K562 (cell line): Measurements from ENCODE around the gene BPIFB6. TPM values are rescaled to one million over a fixed set of nuclear protein-coding genes. Genes with fewer than 3 reads are reported as not detected.

ENCODE experiments used
- EP400 ChIP-seq: fragments of 450-650 bp; IDR thresholded peaks from 2 replicates; pipeline ENCODE4 v1.6.1; 2017; ENCODE audit warnings: antibody characterized with exemption, mild to moderate bottlenecking, moderate library complexity
- JUN ChIP-seq, 2 experiments: sonication (generic) in 1 of 2; formaldehyde crosslinking in 1 of 2; IDR thresholded peaks; 2 replicates each; pipeline versions ENCODE4 v1.6.1 to v1.8.0; 2012 to 2022; ENCODE audit warnings: borderline replicate concordance in 2 of 2, mild to moderate bottlenecking in 2 of 2, improper control_type of control experiment in 1 of 2, low read depth in 1 of 2, low read length in 1 of 2, missing genetic modification reagents in 1 of 2
- KHSRP ChIP-seq: fragments of 450-650 bp; IDR thresholded peaks from 2 replicates; pipeline ENCODE4 v1.6.1; 2017
- NRF1 ChIP-seq, 2 experiments: fragments of 450-650 bp; IDR thresholded peaks in 1 of 2; conservative IDR thresholded peaks in 1 of 2; 2 replicates each; pipeline ENCODE4 v1.6.1; 2014; ENCODE audit warnings: mild to moderate bottlenecking in 2 of 2
- OTX1 ChIP-seq: fragments of 450-650 bp; formaldehyde crosslinking; IDR thresholded peaks from 2 replicates; pipeline ENCODE4 v1.4.0; 2022; ENCODE audit warnings: mild to moderate bottlenecking
- PML ChIP-seq: IDR thresholded peaks from 2 replicates; pipeline ENCODE4 v1.6.1; 2012; ENCODE audit warnings: low read length, inconsistent platforms
- PPARD ChIP-seq: fragments of 250-450 bp; sonication (Bioruptor Pico); IDR thresholded peaks from 2 replicates; pipeline ENCODE4 v1.8.0; 2022; ENCODE audit warnings: inconsistent platforms, mild to moderate bottlenecking, moderate library complexity
- RBFOX2 ChIP-seq: fragments of 200-400 bp; formaldehyde crosslinking; IDR thresholded peaks from 2 replicates; pipeline ENCODE4 v1.6.1; 2017; ENCODE audit warnings: low read depth, mild to moderate bottlenecking, low read length, moderate library complexity
- ZBTB2 ChIP-seq: fragments of 450-650 bp; IDR thresholded peaks from 2 replicates; pipeline ENCODE4 v1.6.1; 2016; ENCODE audit warnings: antibody characterized with exemption
- ZNF407 ChIP-seq: fragments of 450-650 bp; IDR thresholded peaks from 2 replicates; pipeline ENCODE4 v1.6.1; 2016; ENCODE audit warnings: low read depth
- ZNF551 ChIP-seq: fragments of 250-450 bp; sonication (Bioruptor Pico); IDR thresholded peaks from 2 replicates; pipeline ENCODE4 v1.5.0; 2021; ENCODE audit warnings: mild to moderate bottlenecking, moderate library complexity
- ZNF830 ChIP-seq: fragments of 250-450 bp; sonication (Bioruptor Pico); IDR thresholded peaks from 2 replicates; pipeline ENCODE4 v1.5.0; 2021; ENCODE audit warnings: mild to moderate bottlenecking
- polyA plus RNA-seq, 8 experiments: library from polyadenylated mRNA; depleted of rRNA in 4 of 8; stranded (reverse) in 5 of 8; unstranded in 3 of 8; fragments of >200 nt; fragmentation: Nextera tagmentation in 2 of 8; fragmentation: Illumina TruSeq in 1 of 8; extraction: Ambion mirVana in 2 of 8; extraction: Trizol in 1 of 8; gene quantifications; 2 replicates each; pipeline versions ENCODE4 v1.2.1 to v1.2.3, GENCODE V29; 2011 to 2014; ENCODE audit warnings: inconsistent platforms in 1 of 8, missing spikeins in 1 of 8
- total RNA-seq, 7 experiments: library from RNA; depleted of rRNA in 6 of 7; stranded (reverse); fragments of >200 nt in 6 of 7; fragmentation: Illumina TruSeq in 2 of 7; extraction: Trizol in 2 of 7; gene quantifications; 2 replicates each; pipeline versions ENCODE4 v1.2.1 to v1.2.3, GENCODE V29; 2011 to 2021; ENCODE audit warnings: low replicate concordance in 1 of 7

Gene BPIFB6
- total and polyA plus RNA-seq, 9 of the 15 experiments (the other 6 are each of a cell fraction or from before 2014, with no cell fraction given) = not detected

- TF ChIP-seq ZNF407 = no peak
- no peak for TF ChIP-seq ZNF551 (CRISPR knock-in tag)
- no peak for TF ChIP-seq NRF1 (conservative IDR thresholded peaks at IDR 0.05 in 1 of 2, IDR thresholded peaks at IDR 0.05 in 1 of 2)
- no peak for TF ChIP-seq EP400
- no peak for TF ChIP-seq ZBTB2
- no peak for TF ChIP-seq JUN (IDR thresholded peaks at IDR 0.05; ENCODE audit: borderline replicate concordance, low read depth, low read length)
- no peak for TF ChIP-seq JUN (CRISPR knock-in tag; IDR thresholded peaks at IDR 0.05; ENCODE audit: borderline replicate concordance)
- TF ChIP-seq PPARD (CRISPR knock-in tag) = no peak
- no peak for TF ChIP-seq OTX1 (CRISPR knock-in tag)
- no peak for TF ChIP-seq PML
- TF ChIP-seq ZNF830 (CRISPR knock-in tag) = no peak
- TF ChIP-seq KHSRP = no peak
- TF ChIP-seq RBFOX2 = no peak
These were observed 9.2 kb upstream of the BPIFB6 start (continued) for GRCh38 chr20:33022289-33022688.
